ENCODE data around the gene PDE11A. TPM values are rescaled to one million over a fixed set of nuclear protein-coding genes. Genes with fewer than 3 reads are reported as not detected.

The PDE11A gene
- total RNA-seq, 2 donors from 2014 or later = not detected

DNA sequence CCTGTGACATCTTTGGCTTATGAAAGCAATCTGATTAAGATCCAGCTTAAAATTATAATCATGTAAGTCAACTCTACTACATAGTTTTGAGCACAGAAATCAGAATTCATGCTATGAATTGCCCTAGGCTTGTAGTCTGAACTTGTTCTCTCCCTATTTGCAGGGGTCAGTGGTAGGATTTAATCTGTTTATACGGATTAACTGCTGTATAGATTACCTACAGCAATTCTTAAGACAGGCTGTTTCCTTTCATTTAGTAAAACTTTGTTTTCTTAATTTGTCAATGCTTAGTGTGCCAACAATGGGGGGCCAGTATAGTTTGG is 287.9 kb downstream of the PDE11A start:
- H3K27ac Mint-ChIP-seq = peak overlapping the region; percentile 84
- no peaks in the 10 kb centered on the region for H3K27me3 Mint-ChIP-seq
- DNase-seq (no peak), ATAC-seq (no peak)
- H3K4me3 Mint-ChIP-seq = peak overlapping the region; percentile 83
- H3K9me3 ChIP-seq (ENCODE audit: control insufficient read depth, low read length, poor library complexity, severe bottlenecking) = no peaks in the 10 kb centered on the region
- peaks cover 24% of the 10 kb centered on the region for H3K4me1 Mint-ChIP-seq
- H3K36me3 Mint-ChIP-seq (ENCODE audit: low read depth) = no peaks in the 10 kb centered on the region

DNA sequence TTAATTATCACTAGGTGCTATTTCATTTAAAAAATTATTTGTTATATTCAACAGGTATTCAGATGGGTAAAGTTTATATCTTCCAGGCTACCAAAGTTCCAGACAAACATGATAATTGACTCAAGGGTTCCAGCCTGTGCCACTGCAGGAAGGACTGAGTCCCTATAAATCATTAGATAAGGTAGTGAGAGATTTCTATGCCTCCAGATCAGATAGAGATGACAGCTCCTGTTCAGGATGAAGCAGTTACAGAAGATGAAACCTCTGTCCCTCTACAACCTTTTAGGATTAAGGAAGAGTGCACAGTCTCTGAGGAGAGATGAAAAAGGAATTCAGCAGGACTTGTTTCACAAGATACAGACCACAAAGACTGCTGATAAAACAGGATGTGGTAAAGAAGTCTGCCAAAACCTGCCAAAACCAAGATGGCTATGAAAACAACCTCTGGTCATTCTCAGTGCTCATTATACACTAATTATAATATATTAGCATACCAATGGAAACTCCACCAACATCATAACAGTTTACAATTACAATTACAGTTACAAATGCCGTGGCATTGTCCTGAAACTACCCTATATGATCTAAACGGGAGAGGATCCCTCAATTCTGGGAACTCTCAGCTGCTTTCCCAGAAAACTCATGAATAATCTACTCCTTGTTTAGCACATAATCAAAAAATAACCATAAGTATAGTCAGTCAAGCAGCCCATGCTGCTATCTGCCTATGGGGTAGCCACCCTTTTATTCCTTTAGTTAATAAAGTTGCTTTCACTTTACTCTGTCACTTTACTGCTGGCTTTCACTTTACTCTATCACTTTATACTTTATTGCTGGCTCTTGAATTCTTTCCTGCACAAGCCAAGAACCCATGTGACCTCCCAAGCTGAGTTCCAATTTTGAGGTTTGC is 288.5 kb downstream of the PDE11A start:
- no peaks in the 10 kb centered on the region for H3K27me3 Mint-ChIP-seq
- H3K9me3 ChIP-seq (ENCODE audit: control insufficient read depth, low read length, poor library complexity, severe bottlenecking) = no peaks in the 10 kb centered on the region
- H3K4me3 Mint-ChIP-seq = peak overlapping the region; percentile 83
- H3K36me3 Mint-ChIP-seq (ENCODE audit: low read depth) = no peaks in the 10 kb centered on the region
- H3K27ac Mint-ChIP-seq = peak overlapping the region; percentile 84
- DNase-seq = no peak
- peak; percentile 86 for ATAC-seq
- peaks cover 24% of the 10 kb centered on the region for H3K4me1 Mint-ChIP-seq

GRCh38 chr2:177783091-177783490 is 289.5 kb downstream of the PDE11A start:
- Mint-ChIP-seq H3K4me3 (no peak overlapping the region), H3K27me3 (no peaks in the 10 kb centered on the region), H3K27ac (peak overlapping the region; percentile 84), H3K4me1 (peaks cover 24% of the 10 kb centered on the region), H3K36me3 (ENCODE audit: low read depth) (no peaks in the 10 kb centered on the region)
- ATAC-seq (no peak), DNase-seq (no peak)
- no peaks in the 10 kb centered on the region for H3K9me3 ChIP-seq (ENCODE audit: control insufficient read depth, low read length, poor library complexity, severe bottlenecking)

DNA sequence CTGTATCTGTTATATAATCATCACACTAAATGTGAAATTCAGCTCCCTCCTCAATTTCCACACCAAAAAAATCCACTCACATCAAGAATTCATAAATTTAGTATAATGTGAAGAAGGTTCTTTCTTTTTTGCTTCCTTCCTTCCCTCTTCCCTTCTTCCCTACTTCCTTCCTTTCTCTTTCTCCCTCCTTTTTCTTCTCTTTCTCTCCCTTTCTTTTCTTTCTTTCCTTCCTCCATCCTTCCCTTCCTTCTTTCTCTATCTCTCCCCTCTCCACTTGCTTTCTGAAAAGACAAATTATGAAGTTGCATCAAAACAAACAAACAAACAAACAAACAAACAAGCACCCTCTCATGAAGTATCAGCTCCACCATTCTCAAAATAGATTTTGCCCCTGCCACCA is 290.0 kb downstream of the PDE11A start:
- ATAC-seq (no peak), DNase-seq (no peak)
- no peaks in the 10 kb centered on the region for H3K36me3 Mint-ChIP-seq (ENCODE audit: low read depth)
- H3K9me3 ChIP-seq (ENCODE audit: control insufficient read depth, low read length, poor library complexity, severe bottlenecking) = no peaks in the 10 kb centered on the region
- no peak overlapping the region for H3K4me3 Mint-ChIP-seq
- H3K4me1 Mint-ChIP-seq = peaks cover 24% of the 10 kb centered on the region
- no peaks in the 10 kb centered on the region for H3K27me3 Mint-ChIP-seq
- H3K27ac Mint-ChIP-seq = peak overlapping the region; percentile 84

DNA sequence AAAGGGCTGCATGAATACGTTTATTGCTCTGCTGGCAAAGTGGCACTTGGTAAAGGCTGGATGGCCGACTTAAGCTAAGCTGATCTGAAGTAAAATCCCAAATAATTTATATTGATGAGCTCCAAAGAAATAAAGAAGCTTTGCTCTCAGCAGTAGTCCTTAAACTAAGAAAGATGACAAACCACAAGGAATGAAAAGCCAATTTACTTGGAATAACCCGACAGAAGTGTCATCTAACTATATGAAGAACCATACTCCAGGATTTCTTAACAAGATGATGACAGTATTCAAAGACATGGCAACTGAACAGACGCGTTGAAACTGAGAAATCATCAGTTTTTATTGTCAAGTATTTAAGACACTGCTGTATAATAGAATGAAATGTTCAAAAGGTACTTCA is 294.1 kb downstream of the PDE11A start:
- peaks cover 14% of the 10 kb centered on the region for H3K4me1 Mint-ChIP-seq
- H3K4me3 Mint-ChIP-seq = no peak overlapping the region
- H3K36me3 Mint-ChIP-seq (ENCODE audit: low read depth) = peaks cover 2% of the 10 kb centered on the region
- ATAC-seq (no peak), DNase-seq (no peak)
- H3K9me3 ChIP-seq (ENCODE audit: control insufficient read depth, low read length, poor library complexity, severe bottlenecking) = no peaks in the 10 kb centered on the region
- H3K27me3 Mint-ChIP-seq = peaks cover 10% of the 10 kb centered on the region
- no peak overlapping the region for H3K27ac Mint-ChIP-seq

GRCh38 chr2:177772529-177772928 is 300.0 kb downstream of the PDE11A start:
- H3K9me3 ChIP-seq (ENCODE audit: control insufficient read depth, low read length, poor library complexity, severe bottlenecking) = no peaks in the 10 kb centered on the region
- H3K27me3 Mint-ChIP-seq = peaks cover 10% of the 10 kb centered on the region
- ATAC-seq = peak; percentile 37
- H3K4me3 Mint-ChIP-seq = no peak overlapping the region
- no peak for DNase-seq
- H3K4me1 Mint-ChIP-seq = peaks cover 7% of the 10 kb centered on the region
- no peak overlapping the region for H3K27ac Mint-ChIP-seq
- peaks cover 2% of the 10 kb centered on the region for H3K36me3 Mint-ChIP-seq (ENCODE audit: low read depth)

DNA sequence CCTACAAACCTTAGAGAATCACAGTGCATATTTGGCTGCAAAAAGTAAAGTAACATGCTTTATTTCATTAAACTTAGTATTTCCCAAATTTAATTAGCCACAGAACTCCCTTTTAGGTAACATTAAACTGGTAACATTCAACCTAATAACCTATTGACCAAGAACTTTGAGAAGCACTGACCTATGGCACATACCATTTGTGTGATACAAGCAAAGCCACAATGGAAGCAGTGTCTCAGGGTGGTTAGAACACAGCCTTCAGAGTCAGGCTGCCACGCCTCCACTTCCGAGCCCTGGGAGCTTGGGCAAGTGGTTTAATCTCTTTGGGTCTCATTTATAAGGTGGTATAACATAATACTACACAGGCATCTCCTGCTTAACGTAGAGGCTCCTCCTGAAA is 301.4 kb downstream of the PDE11A start:
- H3K9me3 ChIP-seq (ENCODE audit: control insufficient read depth, low read length, poor library complexity, severe bottlenecking) = no peaks in the 10 kb centered on the region
- DNase-seq = no peak
- Mint-ChIP-seq H3K27ac (no peak overlapping the region), H3K27me3 (peaks cover 6% of the 10 kb centered on the region), H3K4me3 (no peak overlapping the region), H3K4me1 (peaks cover 7% of the 10 kb centered on the region), H3K36me3 (ENCODE audit: low read depth) (peaks cover 2% of the 10 kb centered on the region)
- ATAC-seq = no peak

DNA sequence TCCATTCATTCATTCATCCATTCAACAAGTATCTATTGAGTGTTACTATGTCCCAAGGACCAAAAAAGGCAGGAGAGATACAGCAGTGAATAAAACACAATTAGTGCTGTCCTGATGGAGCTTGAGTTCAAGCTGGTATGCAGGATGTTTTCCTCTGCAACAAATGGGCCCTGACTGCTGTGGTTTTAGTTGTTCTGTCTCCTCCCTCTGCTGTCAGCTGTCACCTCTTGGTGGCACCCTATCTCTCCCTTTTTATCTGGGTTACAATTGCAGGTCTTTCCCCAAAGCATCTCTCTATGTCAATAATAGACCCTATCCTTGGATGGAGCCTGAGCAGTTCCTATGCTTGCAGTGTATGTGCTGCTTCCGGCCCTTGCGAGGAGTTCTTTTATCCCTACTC is 304.8 kb downstream of the PDE11A start:
- Mint-ChIP-seq H3K27ac (no peak overlapping the region), H3K36me3 (ENCODE audit: low read depth) (no peaks in the 10 kb centered on the region), H3K27me3 (peaks cover 10% of the 10 kb centered on the region), H3K4me3 (no peak overlapping the region), H3K4me1 (peaks cover 12% of the 10 kb centered on the region)
- DNase-seq = no peak
- ATAC-seq = no peak
- H3K9me3 ChIP-seq (ENCODE audit: control insufficient read depth, low read length, poor library complexity, severe bottlenecking) = no peaks in the 10 kb centered on the region

- Mint-ChIP-seq H3K27ac (no peak overlapping the region), H3K4me3 (no peak overlapping the region), H3K36me3 (ENCODE audit: low read depth) (peaks cover 6% of the 10 kb centered on the region), H3K4me1 (peaks cover 14% of the 10 kb centered on the region), H3K27me3 (peaks cover 30% of the 10 kb centered on the region)
- ATAC-seq (no peak), DNase-seq (no peak)
- no peaks in the 10 kb centered on the region for H3K9me3 ChIP-seq (ENCODE audit: control insufficient read depth, low read length, poor library complexity, severe bottlenecking)
Measured at GRCh38 chr2:177765698-177766097, 306.9 kb downstream of the PDE11A start.

- peaks cover 14% of the 10 kb centered on the region for H3K4me1 Mint-ChIP-seq
- H3K36me3 Mint-ChIP-seq (ENCODE audit: low read depth) = peaks cover 6% of the 10 kb centered on the region
- peak overlapping the region; percentile 43 for H3K4me3 Mint-ChIP-seq
- DNase-seq (peak; percentile 56 to 73 (median 56)), ATAC-seq (peak; percentile 98)
- H3K27me3 Mint-ChIP-seq = peaks cover 43% of the 10 kb centered on the region
- no peaks in the 10 kb centered on the region for H3K9me3 ChIP-seq (ENCODE audit: control insufficient read depth, low read length, poor library complexity, severe bottlenecking)
- H3K27ac Mint-ChIP-seq = peak overlapping the region; percentile 63
Measured at GRCh38 chr2:177763531-177764265, 308.9 kb downstream of the PDE11A start.

DNA sequence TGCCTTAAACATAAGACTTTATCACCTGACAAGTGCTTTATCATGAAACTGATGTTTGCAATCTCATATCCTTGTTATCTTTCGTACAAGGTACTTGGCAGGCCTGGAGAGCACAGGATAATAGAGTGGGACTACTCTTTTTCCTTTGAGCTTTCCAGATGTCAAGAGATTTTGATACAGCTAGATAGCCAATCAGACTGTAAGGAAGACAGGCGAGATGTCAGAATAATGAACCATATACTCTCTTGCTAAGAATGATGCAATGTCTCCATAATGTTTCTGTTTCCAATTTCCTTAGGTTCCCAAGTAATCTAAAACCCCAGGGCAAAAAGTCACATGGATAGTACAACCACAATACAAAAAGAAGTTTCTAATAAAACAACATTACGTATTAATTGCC is 313.1 kb downstream of the PDE11A start:
- Mint-ChIP-seq H3K4me3 (no peak overlapping the region), H3K27ac (no peak overlapping the region), H3K27me3 (peaks cover 75% of the 10 kb centered on the region), H3K36me3 (ENCODE audit: low read depth) (peaks cover 9% of the 10 kb centered on the region), H3K4me1 (peaks cover 7% of the 10 kb centered on the region)
- ATAC-seq (no peak), DNase-seq (no peak)
- H3K9me3 ChIP-seq (ENCODE audit: control insufficient read depth, low read length, poor library complexity, severe bottlenecking) = no peaks in the 10 kb centered on the region

- no peaks in the 10 kb centered on the region for H3K9me3 ChIP-seq (ENCODE audit: control insufficient read depth, low read length, poor library complexity, severe bottlenecking)
- ATAC-seq (no peak), DNase-seq (no peak)
- H3K4me1 Mint-ChIP-seq = peaks cover 7% of the 10 kb centered on the region
- peaks cover 9% of the 10 kb centered on the region for H3K36me3 Mint-ChIP-seq (ENCODE audit: low read depth)
- H3K27me3 Mint-ChIP-seq = peaks cover 78% of the 10 kb centered on the region
- no peak overlapping the region for H3K4me3 Mint-ChIP-seq
- no peak overlapping the region for H3K27ac Mint-ChIP-seq
Measured at GRCh38 chr2:177758591-177759371, 313.8 kb downstream of the PDE11A start.

GRCh38 chr2:177756336-177756735 is 316.2 kb downstream of the PDE11A start:
- ATAC-seq (no peak), DNase-seq (no peak)
- Mint-ChIP-seq H3K4me3 (no peak overlapping the region), H3K27ac (no peak overlapping the region), H3K27me3 (peaks cover 59% of the 10 kb centered on the region), H3K4me1 (no peaks in the 10 kb centered on the region), H3K36me3 (ENCODE audit: low read depth) (peaks cover 3% of the 10 kb centered on the region)
- H3K9me3 ChIP-seq (ENCODE audit: control insufficient read depth, low read length, poor library complexity, severe bottlenecking) = no peaks in the 10 kb centered on the region

Data from T-helper 17 cell (primary cell).